Caco-2 (cell line): ENCODE data around the gene LRRK1. TPM values are rescaled to one million over a fixed set of nuclear protein-coding genes. Genes with fewer than 3 reads are reported as not detected.
A peak's percentile ranks its signal among the peaks of the same experiment; 100 is the strongest.

Source experiments
- BruUV-seq: library from RNA; stranded (reverse); fragments of 400-500 nt; replicated peaks from 2 replicates; lab custom pipeline; 2021; lab: Mats Ljungman, UMichigan
- CTCF ChIA-PET: fragments of 300-600 bp; sonication (Branson Sonifier 250); formaldehyde crosslinking; loops from one replicate; lab custom pipeline; 2022; ENCODE audit warnings: antibody characterized with exemption; lab: Charles Lee
- POLR2A ChIA-PET: fragments of 300-600 bp; sonication (Branson Sonifier 250); formaldehyde crosslinking; loops from one replicate; lab custom pipeline; 2022; ENCODE audit warnings: antibody characterized with exemption; lab: Charles Lee
- DNase-seq, 2 experiments: peaks; one replicate each; pipeline versions ENCODE4 v3.0.0 to v3.0.0-alpha.2; 2020 to 2022
- H3K27me3 ChIP-seq: replicated peaks from 2 replicates; pipeline ENCODE4 v1.6.0; 2011; ENCODE audit warnings: low read length; ENCODE audit not compliant: control insufficient read depth, insufficient read depth
- H3K36me3 ChIP-seq: 2 replicates; pipeline ENCODE4 v1.5.1; 2011; ENCODE audit warnings: low read length; ENCODE audit not compliant: control insufficient read depth, insufficient read depth
- H3K4me1 ChIP-seq: fragments of 250-450 bp; sonication (Bioruptor Pico); 2 replicates; pipeline ENCODE4 v1.5.1; 2020; ENCODE audit warnings: mild to moderate bottlenecking
- H3K4me3 ChIP-seq: 2 replicates; pipeline ENCODE4 v1.5.1; 2011; ENCODE audit warnings: low read depth, mild to moderate bottlenecking, control low read depth, low read length
- H3K9me3 ChIP-seq: fragments of 250-450 bp; sonication (Bioruptor Pico); 2 replicates; pipeline ENCODE4 v1.5.1; 2020; ENCODE audit warnings: mild to moderate bottlenecking, moderate library complexity
- H3K27ac Mint-ChIP-seq: one replicate; pipeline ENCODE4 v1.8.0; 2022; ENCODE audit warnings: mixed read lengths; ENCODE audit not compliant: unreplicated experiment
- H3K27me3 Mint-ChIP-seq: one replicate; pipeline ENCODE4 v1.8.0; 2022; ENCODE audit warnings: mixed read lengths; ENCODE audit not compliant: insufficient read depth, unreplicated experiment
- H3K36me3 Mint-ChIP-seq: one replicate; pipeline ENCODE4 v1.8.0; 2022; ENCODE audit warnings: mild to moderate bottlenecking, mixed read lengths; ENCODE audit not compliant: insufficient read depth, unreplicated experiment
- H3K4me1 Mint-ChIP-seq: one replicate; pipeline ENCODE4 v1.8.0; 2022; ENCODE audit warnings: low read depth, mixed read lengths; ENCODE audit not compliant: unreplicated experiment
- H3K4me3 Mint-ChIP-seq: one replicate; pipeline ENCODE4 v1.8.0; 2022; ENCODE audit warnings: mild to moderate bottlenecking, moderate library complexity, mixed read lengths; ENCODE audit not compliant: unreplicated experiment
- H3K9me3 Mint-ChIP-seq: one replicate; pipeline ENCODE4 v1.8.0; 2022; ENCODE audit warnings: mixed read lengths; ENCODE audit not compliant: unreplicated experiment
- intact Hi-C: fragments of 100-400 bp; cut with micrococcal nuclease; formaldehyde crosslinking; loops from one replicate; pipeline ENCODE4 v1.10.0; 2022; ENCODE audit not compliant: unreplicated experiment
- total RNA-seq: library from RNA; stranded (reverse); gene quantifications from 2 replicates; pipeline ENCODE4 v1.2.3, GENCODE V29; 2022
- TF ChIP-seq, protein P1 (sequence below), 2 experiments: fragments of 200-600 bp in 1 of 2; IDR thresholded peaks; 1 replicate in 1 of 2; 2 replicates in 1 of 2; pipeline versions ENCODE4 v1.5.1 to v1.8.0; 2011 to 2022; ENCODE audit warnings: antibody characterized with exemption in 1 of 2, control low read depth in 1 of 2, inconsistent platforms in 1 of 2, low read depth in 1 of 2, low read length in 1 of 2, mild to moderate bottlenecking in 1 of 2, moderate library complexity in 1 of 2; ENCODE audit not compliant: insufficient read depth in 1 of 2, severe bottlenecking in 1 of 2, unreplicated experiment in 1 of 2

LRRK1 gene
- total RNA-seq, 1 experiment from 2014 or later, result 12.0 TPM

DNA sequence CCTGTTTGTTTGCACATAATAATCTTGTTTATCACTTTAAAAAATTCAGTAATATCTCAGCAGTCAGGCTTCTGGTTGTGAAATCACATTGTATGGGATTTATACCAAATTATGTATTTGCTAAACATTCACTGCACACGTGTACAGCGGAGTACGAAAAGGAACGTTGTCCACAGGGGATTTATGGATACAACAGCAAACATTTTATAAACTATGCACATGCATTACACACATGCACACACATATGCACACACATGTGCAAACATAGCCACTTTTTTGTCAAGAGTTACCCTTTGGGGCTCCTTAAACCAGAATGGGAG lies 150.5 kb downstream of the LRRK1 start:
- Histone ChIP-seq H3K9me3 (no peaks in the 10 kb centered on the region), H3K27me3 (no peaks in the 10 kb centered on the region), H3K4me3 (no peak overlapping the region), H3K36me3 (no peaks in the 10 kb centered on the region), H3K4me1 (no peaks in the 10 kb centered on the region)
- DNase-seq, result no peak
- Mint-ChIP-seq H3K4me1 (peaks cover 8% of the 10 kb centered on the region), H3K27me3 (no peaks in the 10 kb centered on the region), H3K4me3 (no peak overlapping the region), H3K36me3 (peaks cover 11% of the 10 kb centered on the region), H3K27ac (no peak overlapping the region), H3K9me3 (no peaks in the 10 kb centered on the region)
- intact Hi-C loops, result no loop called here
- BruUV-seq, result no TSS peak
- CTCF ChIA-PET, result no interaction called here
- TF ChIP-seq, protein P1, sequence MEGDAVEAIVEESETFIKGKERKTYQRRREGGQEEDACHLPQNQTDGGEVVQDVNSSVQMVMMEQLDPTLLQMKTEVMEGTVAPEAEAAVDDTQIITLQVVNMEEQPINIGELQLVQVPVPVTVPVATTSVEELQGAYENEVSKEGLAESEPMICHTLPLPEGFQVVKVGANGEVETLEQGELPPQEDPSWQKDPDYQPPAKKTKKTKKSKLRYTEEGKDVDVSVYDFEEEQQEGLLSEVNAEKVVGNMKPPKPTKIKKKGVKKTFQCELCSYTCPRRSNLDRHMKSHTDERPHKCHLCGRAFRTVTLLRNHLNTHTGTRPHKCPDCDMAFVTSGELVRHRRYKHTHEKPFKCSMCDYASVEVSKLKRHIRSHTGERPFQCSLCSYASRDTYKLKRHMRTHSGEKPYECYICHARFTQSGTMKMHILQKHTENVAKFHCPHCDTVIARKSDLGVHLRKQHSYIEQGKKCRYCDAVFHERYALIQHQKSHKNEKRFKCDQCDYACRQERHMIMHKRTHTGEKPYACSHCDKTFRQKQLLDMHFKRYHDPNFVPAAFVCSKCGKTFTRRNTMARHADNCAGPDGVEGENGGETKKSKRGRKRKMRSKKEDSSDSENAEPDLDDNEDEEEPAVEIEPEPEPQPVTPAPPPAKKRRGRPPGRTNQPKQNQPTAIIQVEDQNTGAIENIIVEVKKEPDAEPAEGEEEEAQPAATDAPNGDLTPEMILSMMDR (IDR thresholded peaks at IDR 0.05; ENCODE audit: insufficient read depth in 1 of 2, low read depth in 1 of 2, low read length in 1 of 2, severe bottlenecking in 1 of 2, unreplicated experiment in 1 of 2), result no peak
- POLR2A ChIA-PET, result no interaction called here

GRCh38 chr15:101070024-101070423 lies 150.9 kb downstream of the LRRK1 start:
- no peak overlapping the region for H3K4me3 ChIP-seq
- no peaks in the 10 kb centered on the region for H3K4me1 ChIP-seq
- no peaks in the 10 kb centered on the region for H3K27me3 ChIP-seq
- H3K36me3 ChIP-seq, result no peaks in the 10 kb centered on the region
- Mint-ChIP-seq H3K36me3 (peaks cover 14% of the 10 kb centered on the region), H3K4me1 (peaks cover 8% of the 10 kb centered on the region), H3K9me3 (no peaks in the 10 kb centered on the region), H3K27ac (peak overlapping the region; percentile 36), H3K4me3 (no peak overlapping the region), H3K27me3 (no peaks in the 10 kb centered on the region)
- no TSS peak for BruUV-seq
- ChIA-PET CTCF (no interaction called here), POLR2A (no interaction called here)
- H3K9me3 ChIP-seq, result no peaks in the 10 kb centered on the region
- TF ChIP-seq, protein P1 (IDR thresholded peaks at IDR 0.05; ENCODE audit: insufficient read depth in 1 of 2, low read depth in 1 of 2, low read length in 1 of 2, severe bottlenecking in 1 of 2, unreplicated experiment in 1 of 2), result no peak
- intact Hi-C loops, result no loop called here
- DNase-seq, result no peak

GRCh38 chr15:101070502-101071273 lies 151.5 kb downstream of the LRRK1 start:
- Histone ChIP-seq H3K27me3 (no peaks in the 10 kb centered on the region), H3K4me1 (no peaks in the 10 kb centered on the region), H3K4me3 (no peak overlapping the region), H3K36me3 (no peaks in the 10 kb centered on the region), H3K9me3 (no peaks in the 10 kb centered on the region)
- TF ChIP-seq, protein P1 (IDR thresholded peaks at IDR 0.05; ENCODE audit: insufficient read depth in 1 of 2, low read depth in 1 of 2, low read length in 1 of 2, severe bottlenecking in 1 of 2, unreplicated experiment in 1 of 2), result no peak
- Mint-ChIP-seq H3K27me3 (no peaks in the 10 kb centered on the region), H3K36me3 (peaks cover 14% of the 10 kb centered on the region), H3K4me1 (peaks cover 8% of the 10 kb centered on the region), H3K9me3 (no peaks in the 10 kb centered on the region), H3K27ac (peak overlapping the region; percentile 36), H3K4me3 (no peak overlapping the region)
- BruUV-seq, result no TSS peak
- ChIA-PET POLR2A (no interaction called here), CTCF (no interaction called here)
- intact Hi-C loops, result no loop called here
- no peak for DNase-seq
